ENCODE measurements around the gene LGALS4.
"Not testable (repeated sequence)": the region's sequence is repeated elsewhere in the genome, so short reads cannot be mapped to it uniquely, and the experiment has no call there.

LGALS4 gene

DNA sequence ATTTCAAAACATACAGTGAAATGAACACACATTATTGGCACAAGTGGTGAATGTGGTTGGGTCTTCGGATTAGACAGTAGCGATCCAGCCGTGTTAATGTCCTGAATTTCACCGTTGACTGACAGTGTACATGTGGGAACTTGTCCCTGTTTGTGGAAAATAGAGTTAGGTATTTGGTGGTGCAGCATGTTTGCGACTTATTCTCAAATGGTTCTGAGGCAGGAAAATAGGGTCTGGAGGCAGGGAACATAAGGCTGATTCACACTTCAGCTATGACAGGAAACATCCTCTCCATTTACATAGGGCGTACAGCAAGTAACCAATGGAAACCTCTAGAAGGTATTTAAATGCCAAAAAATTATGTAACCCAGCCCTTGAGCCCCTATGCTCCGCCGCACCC lies 19.6 kb downstream of the LGALS4 start:
- Histone ChIP-seq H3K9me3 (ENCODE audit: control insufficient read depth, insufficient read depth, low read length) (no peaks in the 10 kb centered on the region), H3K27me3 (ENCODE audit: control insufficient read depth, insufficient read depth, low read length) (no peaks in the 10 kb centered on the region), H3K27ac (ENCODE audit: low read length) (no peak overlapping the region), H3K4me3 (ENCODE audit: low read length) (no peak overlapping the region), H3K4me1 (ENCODE audit: control insufficient read depth, insufficient read depth, low read length) (no peaks in the 10 kb centered on the region), H3K36me3 (ENCODE audit: control insufficient read depth, insufficient read depth, low read length) (no peaks in the 10 kb centered on the region; the same call in 1 of the 2 replicates)
- no peak for DNase-seq (ENCODE audit: low read depth, low spot score)
- no CpG with 5 or more reads among the region's 8 CpGs for WGBS (ENCODE audit: insufficient coverage, insufficient read length)

- no CpG with 5 or more reads among the region's 71 CpGs for WGBS (ENCODE audit: insufficient coverage, insufficient read length)
Measured at GRCh38 chr19:38792250-38793111, 20.3 kb downstream of the LGALS4 start.

GRCh38 chr19:38791451-38792064 lies 21.2 kb downstream of the LGALS4 start:
- H3K27me3 ChIP-seq (ENCODE audit: control insufficient read depth, insufficient read depth, low read length); H3K27ac ChIP-seq (ENCODE audit: low read length); H3K36me3 ChIP-seq (ENCODE audit: control insufficient read depth, insufficient read depth, low read length); DNase-seq (ENCODE audit: low read depth, low spot score); H3K4me1 ChIP-seq (ENCODE audit: control insufficient read depth, insufficient read depth, low read length); H3K9me3 ChIP-seq (ENCODE audit: control insufficient read depth, insufficient read depth, low read length); H3K4me3 ChIP-seq (ENCODE audit: low read length): not testable (repeated sequence)
- WGBS (ENCODE audit: insufficient coverage, insufficient read length) = no CpG with 5 or more reads among the region's 40 CpGs

More at GRCh38 chr19:38792250-38793111, 20.3 kb downstream of the LGALS4 start:
- H3K27me3 ChIP-seq (ENCODE audit: control insufficient read depth, insufficient read depth, low read length) = no peaks in the 10 kb centered on the region
- DNase-seq (ENCODE audit: low read depth, low spot score) = no peak
- no peaks in the 10 kb centered on the region for H3K9me3 ChIP-seq (ENCODE audit: control insufficient read depth, insufficient read depth, low read length)
- no peaks in the 10 kb centered on the region for H3K4me1 ChIP-seq (ENCODE audit: control insufficient read depth, insufficient read depth, low read length)
- H3K36me3 ChIP-seq (ENCODE audit: control insufficient read depth, insufficient read depth, low read length) = no peaks in the 10 kb centered on the region; the same call in 1 of the 2 replicates
- peak overlapping the region; percentile 33; the same call in 1 of the 2 replicates for H3K4me3 ChIP-seq (ENCODE audit: low read length)
- no peak overlapping the region for H3K27ac ChIP-seq (ENCODE audit: low read length)

- H3K36me3 ChIP-seq (ENCODE audit: control insufficient read depth, insufficient read depth, low read length); H3K4me3 ChIP-seq (ENCODE audit: low read length); H3K27me3 ChIP-seq (ENCODE audit: control insufficient read depth, insufficient read depth, low read length); H3K9me3 ChIP-seq (ENCODE audit: control insufficient read depth, insufficient read depth, low read length); DNase-seq (ENCODE audit: low read depth, low spot score); H3K4me1 ChIP-seq (ENCODE audit: control insufficient read depth, insufficient read depth, low read length); H3K27ac ChIP-seq (ENCODE audit: low read length): not testable (repeated sequence)
- WGBS (ENCODE audit: insufficient coverage, insufficient read length) = no CpG with 5 or more reads among the region's 49 CpGs
Measured at GRCh38 chr19:38790507-38791403, 22.0 kb downstream of the LGALS4 start.

GRCh38 chr19:38788478-38789243 lies 24.1 kb downstream of the LGALS4 start, which contains the start of gene LGALS7B:
Gene LGALS7B (plus strand): TSS chr19:38789200. CDS start chr19:38789227, 27 bp downstream.
- no peaks in the 10 kb centered on the region for H3K9me3 ChIP-seq (ENCODE audit: control insufficient read depth, insufficient read depth, low read length)
- no peaks in the 10 kb centered on the region for H3K27me3 ChIP-seq (ENCODE audit: control insufficient read depth, insufficient read depth, low read length)
- no peak within 1 kb of the TSS for H3K27ac ChIP-seq (ENCODE audit: low read length)
- no peak within 1 kb of the TSS for H3K4me3 ChIP-seq (ENCODE audit: low read length)
- no peak for DNase-seq (ENCODE audit: low read depth, low spot score)
- H3K36me3 ChIP-seq (ENCODE audit: control insufficient read depth, insufficient read depth, low read length) = no peaks in the 10 kb centered on the region; the same call in 1 of the 2 replicates
- H3K4me1 ChIP-seq (ENCODE audit: control insufficient read depth, insufficient read depth, low read length) = no peaks in the 10 kb centered on the region
- WGBS (ENCODE audit: insufficient coverage, insufficient read length) = no CpG with 5 or more reads among the region's 17 CpGs

GRCh38 chr19:38786572-38787265 lies 26.0 kb downstream of the LGALS4 start:
- H3K36me3 ChIP-seq (ENCODE audit: control insufficient read depth, insufficient read depth, low read length) = no peaks in the 10 kb centered on the region
- H3K4me1 ChIP-seq (ENCODE audit: control insufficient read depth, insufficient read depth, low read length) = no peaks in the 10 kb centered on the region
- no peak overlapping the region for H3K4me3 ChIP-seq (ENCODE audit: low read length)
- DNase-seq (ENCODE audit: low read depth, low spot score) = no peak
- no peak overlapping the region for H3K27ac ChIP-seq (ENCODE audit: low read length)
- no peaks in the 10 kb centered on the region for H3K9me3 ChIP-seq (ENCODE audit: control insufficient read depth, insufficient read depth, low read length)
- no peaks in the 10 kb centered on the region for H3K27me3 ChIP-seq (ENCODE audit: control insufficient read depth, insufficient read depth, low read length)
- no CpG with 5 or more reads among the region's 11 CpGs for WGBS (ENCODE audit: insufficient coverage, insufficient read length)

DNA sequence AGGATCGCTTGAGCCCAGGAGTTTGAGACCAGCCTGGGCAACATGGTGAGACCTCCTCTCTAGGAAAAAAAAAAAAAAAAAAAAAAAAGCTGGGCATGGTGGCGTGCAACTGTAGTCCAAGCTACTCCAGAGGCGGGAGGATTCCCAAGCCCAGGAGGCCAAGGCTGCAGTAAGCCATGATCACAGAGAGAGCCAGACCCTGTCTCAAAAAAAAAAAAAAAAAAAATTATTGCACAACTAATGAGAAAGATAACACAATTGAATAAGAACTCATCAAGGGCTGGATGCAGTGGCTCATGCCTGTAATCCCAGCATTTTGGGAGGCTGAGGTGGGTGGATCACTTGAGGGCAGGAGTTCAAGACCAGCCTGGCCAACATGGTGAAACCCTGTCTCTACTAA lies 26.7 kb downstream of the LGALS4 start:
- not testable (repeated sequence) for H3K9me3 ChIP-seq (ENCODE audit: control insufficient read depth, insufficient read depth, low read length); DNase-seq (ENCODE audit: low read depth, low spot score); H3K4me3 ChIP-seq (ENCODE audit: low read length); H3K36me3 ChIP-seq (ENCODE audit: control insufficient read depth, insufficient read depth, low read length); H3K4me1 ChIP-seq (ENCODE audit: control insufficient read depth, insufficient read depth, low read length); H3K27ac ChIP-seq (ENCODE audit: low read length); H3K27me3 ChIP-seq (ENCODE audit: control insufficient read depth, insufficient read depth, low read length)
- no CpG with 5 or more reads among the region's 3 CpGs for WGBS (ENCODE audit: insufficient coverage, insufficient read length)

DNA sequence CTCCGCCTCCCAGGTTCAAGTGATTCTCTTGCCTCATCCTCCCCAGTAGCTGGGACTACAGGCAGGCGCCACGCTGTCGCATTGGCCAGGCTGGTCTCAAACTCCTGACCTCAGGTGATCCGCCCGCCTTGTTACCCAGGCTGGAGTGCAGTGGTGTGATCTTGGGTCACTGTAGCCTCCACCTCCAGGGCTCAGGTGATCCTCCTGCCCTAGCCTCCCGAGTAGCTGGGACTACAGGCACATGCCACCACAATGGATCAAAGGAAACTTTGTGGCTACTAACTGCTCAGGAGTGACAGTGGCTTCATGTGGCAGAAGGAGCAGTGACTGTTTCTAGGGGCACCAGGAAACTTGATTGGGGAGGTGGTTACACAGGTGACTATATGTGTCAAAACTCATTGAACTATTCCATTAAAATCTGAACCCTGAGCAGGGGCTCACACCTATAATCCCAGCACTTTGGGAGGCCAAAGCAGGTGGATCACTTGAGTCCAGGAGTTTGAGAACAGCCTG lies 27.5 kb downstream of the LGALS4 start:
- no peaks in the 10 kb centered on the region for H3K9me3 ChIP-seq (ENCODE audit: control insufficient read depth, insufficient read depth, low read length)
- H3K27me3 ChIP-seq (ENCODE audit: control insufficient read depth, insufficient read depth, low read length) = no peaks in the 10 kb centered on the region
- H3K4me1 ChIP-seq (ENCODE audit: control insufficient read depth, insufficient read depth, low read length) = no peaks in the 10 kb centered on the region
- no peak for DNase-seq (ENCODE audit: low read depth, low spot score)
- no peaks in the 10 kb centered on the region for H3K36me3 ChIP-seq (ENCODE audit: control insufficient read depth, insufficient read depth, low read length)
- H3K27ac ChIP-seq (ENCODE audit: low read length) = no peak overlapping the region
- no peak overlapping the region for H3K4me3 ChIP-seq (ENCODE audit: low read length)
- no CpG with 5 or more reads among the region's 7 CpGs for WGBS (ENCODE audit: insufficient coverage, insufficient read length)

DNA sequence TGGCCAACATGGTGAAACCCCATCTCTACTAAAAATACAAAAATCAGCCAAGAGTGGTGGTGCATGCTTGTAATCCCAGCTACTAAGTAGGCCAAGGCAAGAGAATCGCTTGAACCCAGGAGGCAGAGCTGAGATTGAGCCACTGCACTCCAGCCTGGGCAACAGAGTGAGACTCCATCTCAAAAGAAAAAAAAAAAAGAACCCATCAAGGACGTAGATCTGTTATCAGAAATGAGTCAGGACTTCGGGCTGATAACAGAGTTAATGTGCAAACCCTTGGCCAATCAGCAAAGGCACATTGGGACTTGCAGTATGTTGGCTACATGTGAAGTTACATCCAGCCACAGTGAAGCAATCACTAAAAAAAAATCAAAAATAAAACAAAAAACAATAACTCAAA lies 28.5 kb downstream of the LGALS4 start:
- no peak overlapping the region for H3K27ac ChIP-seq (ENCODE audit: low read length)
- no peak overlapping the region for H3K4me3 ChIP-seq (ENCODE audit: low read length)
- no peaks in the 10 kb centered on the region for H3K9me3 ChIP-seq (ENCODE audit: control insufficient read depth, insufficient read depth, low read length)
- H3K36me3 ChIP-seq (ENCODE audit: control insufficient read depth, insufficient read depth, low read length) = no peaks in the 10 kb centered on the region
- H3K27me3 ChIP-seq (ENCODE audit: control insufficient read depth, insufficient read depth, low read length) = no peaks in the 10 kb centered on the region
- DNase-seq (ENCODE audit: low read depth, low spot score) = no peak
- WGBS (ENCODE audit: insufficient coverage, insufficient read length) = no CpG with 5 or more reads among the region's 3 CpGs
- no peaks in the 10 kb centered on the region for H3K4me1 ChIP-seq (ENCODE audit: control insufficient read depth, insufficient read depth, low read length)
